ENCODE results near the gene SLC5A2. TPM values are rescaled to one million over a fixed set of nuclear protein-coding genes. Genes with fewer than 3 reads are reported as not detected.

SLC5A2 gene
- total and polyA plus RNA-seq, 2 of the 13 experiments (the other 11 are each of a cell fraction or from before 2014, with no cell fraction given) = 0.24 to 0.97 TPM

- no peak for TF ChIP-seq HMGA1 (CRISPR knock-in tag; conservative IDR thresholded peaks at IDR 0.05)
- no peak; the same call in 1 of the 2 replicates for TF ChIP-seq NRL (CRISPR knock-in tag; IDR thresholded peaks at IDR 0.05; ENCODE audit: borderline replicate concordance)
- peak; percentile 79; the same call in 1 of the 2 replicates for TF ChIP-seq ZNF280B (CRISPR knock-in tag; IDR thresholded peaks at IDR 0.05; ENCODE audit: borderline replicate concordance)
- peak; percentile 73 for TF ChIP-seq ZNF18 (CRISPR knock-in tag; IDR thresholded peaks at IDR 0.05; ENCODE audit: insufficient replicate concordance)
- no peak for TF ChIP-seq PHF20 (CRISPR knock-in tag; IDR thresholded peaks at IDR 0.05)
- no peak for TF ChIP-seq ASH2L (IDR thresholded peaks at IDR 0.05; ENCODE audit: insufficient read length, low read depth, low read length)
- 0 out of 2 replicates have a peak, but pooled peaks have one; percentile 29 for TF ChIP-seq ZNF691 (CRISPR knock-in tag; IDR thresholded peaks at IDR 0.05; ENCODE audit: borderline replicate concordance, low read depth)
- no peak for TF ChIP-seq GTF3A (CRISPR knock-in tag; conservative IDR thresholded peaks at IDR 0.05)
- TF ChIP-seq NFIC (IDR thresholded peaks at IDR 0.05; ENCODE audit: low read length) = no peak
- no peak for TF ChIP-seq HNRNPK (IDR thresholded peaks at IDR 0.05; ENCODE audit: low read depth, low read length, poor library complexity, severe bottlenecking)
- no peak for TF ChIP-seq HOXA7 (CRISPR knock-in tag; IDR thresholded peaks at IDR 0.05)
- no peak for TF ChIP-seq ZFP36L2 (CRISPR knock-in tag; IDR thresholded peaks at IDR 0.05)
- no peak for TF ChIP-seq ZNF678 (CRISPR knock-in tag; IDR thresholded peaks at IDR 0.05)
- no peak for TF ChIP-seq ZNF24 (IDR thresholded peaks at IDR 0.05)
- no peak for TF ChIP-seq ZNF710 (CRISPR knock-in tag; IDR thresholded peaks at IDR 0.05; ENCODE audit: borderline replicate concordance)
- TF ChIP-seq ZNF781 (CRISPR knock-in tag; IDR thresholded peaks at IDR 0.05; ENCODE audit: borderline replicate concordance, not compliant biosample characterization) = peak; percentile 73
- TF ChIP-seq ARID2 (CRISPR knock-in tag; IDR thresholded peaks at IDR 0.05; ENCODE audit: borderline replicate concordance) = no peak
- no peak for TF ChIP-seq ZNF138 (CRISPR knock-in tag; IDR thresholded peaks at IDR 0.05; ENCODE audit: low read depth)
- 0 out of 2 replicates have a peak, but pooled peaks have one; percentile 91 for TF ChIP-seq ZNF713 (CRISPR knock-in tag; IDR thresholded peaks at IDR 0.05)
- no peak; the same call in 1 of the 2 replicates for TF ChIP-seq MEIS1 (CRISPR knock-in tag; IDR thresholded peaks at IDR 0.05; ENCODE audit: borderline replicate concordance)
These were observed 1.7 kb downstream of the SLC5A2 start (continued) for GRCh38 chr16:31484491-31485171.
